Epidermal melanocyte (primary cell): ENCODE measurements around the gene GRHL3.

Experiments
- DNase-seq: peaks from one replicate; pipeline ENCODE4 v3.0.0; 2011; ENCODE audit warnings: low spot score; ENCODE audit not compliant: insufficient read length

GRHL3 gene

GRCh38 chr1:24293392-24294227, 25.5 kb upstream of the GRHL3 start:
- DNase-seq = no peak

- DNase-seq = no peak
These were observed 24.9 kb upstream of the GRHL3 start for GRCh38 chr1:24294228-24294672.

GRCh38 chr1:24294716-24295371, 24.3 kb upstream of the GRHL3 start:
- no peak for DNase-seq

GRCh38 chr1:24295535-24295934, 23.6 kb upstream of the GRHL3 start:
- no peak for DNase-seq

GRCh38 chr1:24297187-24297851, 21.8 kb upstream of the GRHL3 start:
- DNase-seq = no peak

- no peak for DNase-seq
These were observed 21.3 kb upstream of the GRHL3 start for GRCh38 chr1:24297852-24298232.

GRCh38 chr1:24298606-24299005, 20.6 kb upstream of the GRHL3 start:
- no peak for DNase-seq

- no peak for DNase-seq
These were observed 19.3 kb upstream of the GRHL3 start for GRCh38 chr1:24299901-24300300.

GRCh38 chr1:24300971-24301784, 18.0 kb upstream of the GRHL3 start:
- no peak for DNase-seq

- no peak for DNase-seq
These were observed 17.4 kb upstream of the GRHL3 start for GRCh38 chr1:24301785-24302175.

GRCh38 chr1:24302209-24302611, 16.9 kb upstream of the GRHL3 start:
- no peak for DNase-seq

- DNase-seq = no peak
These were observed 15.6 kb upstream of the GRHL3 start for GRCh38 chr1:24303600-24303999.

- no peak for DNase-seq
These were observed 14.4 kb upstream of the GRHL3 start for GRCh38 chr1:24304763-24305162.

- DNase-seq = no peak
These were observed 10.7 kb upstream of the GRHL3 start for GRCh38 chr1:24308365-24309015.

GRCh38 chr1:24309762-24310485, 9.2 kb upstream of the GRHL3 start:
- DNase-seq = no peak

GRCh38 chr1:24311234-24311633, 7.9 kb upstream of the GRHL3 start:
- no peak for DNase-seq

GRCh38 chr1:24311741-24312140, 7.4 kb upstream of the GRHL3 start:
- no peak for DNase-seq

GRCh38 chr1:24315391-24315790, 3.8 kb upstream of the GRHL3 start:
- DNase-seq = no peak

- DNase-seq = no peak
These were observed 2.5 kb upstream of the GRHL3 start for GRCh38 chr1:24316645-24317044.

GRCh38 chr1:24317081-24317480, 2.1 kb upstream of the GRHL3 start:
- no peak for DNase-seq
